Measurements from ENCODE around the gene CCPG1.
"Not testable (repeated sequence)": the region's sequence is repeated elsewhere in the genome, so short reads cannot be mapped to it uniquely, and the experiment has no call there.

CCPG1 gene

GRCh38 chr15:55408012-55408928 lies at the start of gene CCPG1, which contains the start of gene PIERCE2:
CCPG1 (minus strand) TSS chr15:55408359; CDS start chr15:55389424, 18,935 bp downstream.
PIERCE2 (plus strand) TSS chr15:55408495; CDS start chr15:55408769, 274 bp downstream.
- DNase-seq, result peak; percentile 82 to 84

- no peak for DNase-seq
Measured at GRCh38 chr15:55457401-55458022, 49.4 kb upstream of the CCPG1 start.

- DNase-seq, result not testable (repeated sequence)
Measured at GRCh38 chr15:55447030-55447394, 38.9 kb upstream of the CCPG1 start.

- not testable (repeated sequence) for DNase-seq
Measured at GRCh38 chr15:55446379-55447029, 38.3 kb upstream of the CCPG1 start.

GRCh38 chr15:55445936-55446335 lies 37.8 kb upstream of the CCPG1 start:
- not testable (repeated sequence) for DNase-seq

- not testable (repeated sequence) for DNase-seq
Measured at GRCh38 chr15:55443141-55443540, 35.0 kb upstream of the CCPG1 start.

- no peak for DNase-seq
Measured at GRCh38 chr15:55434989-55435825, 27.0 kb upstream of the CCPG1 start.

GRCh38 chr15:55422089-55422488 lies 13.9 kb upstream of the CCPG1 start:
- DNase-seq, result no peak

GRCh38 chr15:55420171-55420866 lies 12.2 kb upstream of the CCPG1 start:
- no peak for DNase-seq

- DNase-seq, result not testable (repeated sequence)
Measured at GRCh38 chr15:55417678-55418077, 9.5 kb upstream of the CCPG1 start.

GRCh38 chr15:55408976-55409375 lies 817 bp upstream of the CCPG1 start:
- DNase-seq, result not testable (repeated sequence)

- no peak for DNase-seq
Measured at GRCh38 chr15:55407498-55408011, 604 bp downstream of the CCPG1 start.

GRCh38 chr15:55403531-55403930 lies 4.6 kb downstream of the CCPG1 start:
- DNase-seq, result no peak

GRCh38 chr15:55402707-55403106 lies 5.5 kb downstream of the CCPG1 start:
- DNase-seq, result no peak

GRCh38 chr15:55401786-55402246 lies 6.3 kb downstream of the CCPG1 start:
- no peak for DNase-seq

- not testable (repeated sequence) for DNase-seq
Measured at GRCh38 chr15:55400050-55400449, 8.1 kb downstream of the CCPG1 start.

GRCh38 chr15:55398243-55398642 lies 9.9 kb downstream of the CCPG1 start:
- no peak for DNase-seq

- no peak for DNase-seq
Measured at GRCh38 chr15:55394694-55395093, 13.5 kb downstream of the CCPG1 start.

GRCh38 chr15:55389264-55389607 lies 18.9 kb downstream of the CCPG1 start:
- DNase-seq, result no peak

GRCh38 chr15:55387027-55387426 lies 21.1 kb downstream of the CCPG1 start:
- no peak for DNase-seq

GRCh38 chr15:55383687-55384086 lies 24.5 kb downstream of the CCPG1 start:
- DNase-seq, result no peak

GRCh38 chr15:55381595-55381994 lies 26.6 kb downstream of the CCPG1 start:
- no peak for DNase-seq

Data from stimulated activated CD4-positive, alpha-beta T cell treated with anti-CD3 and anti-CD28 coated beads, Interleukin-2, amount 100 ng/mL, for 48 hours (primary cell).